GM19438 (cell line): ENCODE measurements around the gene SLC22A1.
"Not testable (repeated sequence)": the region's sequence is repeated elsewhere in the genome, so short reads cannot be mapped to it uniquely, and the experiment has no call there.

Experiments used
- ATAC-seq: cut with Tn5 transposase; IDR thresholded peaks from one replicate; pipeline ENCODE4 v1.9.1; 2021; ENCODE audit warnings: low read depth; ENCODE audit not compliant: unreplicated experiment

SLC22A1 gene

DNA sequence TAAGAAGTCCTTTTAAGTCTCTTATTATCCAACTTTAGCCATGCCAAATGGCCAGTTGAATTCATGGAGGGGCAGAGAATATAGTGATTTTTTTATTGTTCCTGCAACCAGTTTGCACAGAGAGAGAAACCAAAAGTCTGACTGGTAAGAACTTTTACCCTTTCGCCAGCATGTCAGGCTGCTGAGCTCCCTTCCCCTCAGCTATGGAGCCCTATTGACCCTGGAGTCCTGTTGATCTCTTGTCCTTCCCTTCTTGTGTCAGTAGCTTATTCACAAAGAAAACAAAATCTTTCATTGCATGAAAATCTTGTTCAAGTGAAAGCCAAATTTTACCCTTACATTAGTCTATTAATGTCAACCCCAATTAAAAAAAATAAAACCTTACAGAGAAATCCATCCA is 1.5 kb upstream of the SLC22A1 start:
- ATAC-seq = no peak

DNA sequence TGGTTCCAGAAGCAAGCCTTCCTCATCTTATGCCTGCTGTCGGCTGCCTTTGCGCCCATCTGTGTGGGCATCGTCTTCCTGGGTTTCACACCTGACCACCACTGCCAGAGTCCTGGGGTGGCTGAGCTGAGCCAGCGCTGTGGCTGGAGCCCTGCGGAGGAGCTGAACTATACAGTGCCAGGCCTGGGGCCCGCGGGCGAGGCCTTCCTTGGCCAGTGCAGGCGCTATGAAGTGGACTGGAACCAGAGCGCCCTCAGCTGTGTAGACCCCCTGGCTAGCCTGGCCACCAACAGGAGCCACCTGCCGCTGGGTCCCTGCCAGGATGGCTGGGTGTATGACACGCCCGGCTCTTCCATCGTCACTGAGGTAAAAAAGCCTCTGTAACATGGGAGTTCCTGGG is 366 bp downstream of the SLC22A1 start:
- ATAC-seq = no peak

DNA sequence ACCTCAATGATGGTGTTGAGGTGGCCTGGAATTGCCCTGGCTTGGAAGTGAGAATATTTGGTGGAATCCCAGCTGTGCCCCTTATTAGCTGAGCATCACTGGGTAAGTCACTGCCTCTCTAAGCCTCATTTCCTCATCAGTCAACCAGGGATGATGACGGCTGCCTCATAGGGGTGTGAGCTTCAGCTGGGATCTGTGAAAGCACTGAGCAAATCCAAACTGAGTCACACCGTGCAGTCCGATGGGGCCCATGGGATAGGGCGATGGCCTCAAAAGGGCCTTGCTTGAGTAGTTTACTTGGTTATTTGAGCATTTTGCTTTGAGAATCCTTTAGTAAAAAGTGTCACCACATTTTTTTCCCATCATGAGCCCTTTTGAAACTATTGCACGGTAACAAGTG is 1.1 kb downstream of the SLC22A1 start:
- no peak for ATAC-seq

DNA sequence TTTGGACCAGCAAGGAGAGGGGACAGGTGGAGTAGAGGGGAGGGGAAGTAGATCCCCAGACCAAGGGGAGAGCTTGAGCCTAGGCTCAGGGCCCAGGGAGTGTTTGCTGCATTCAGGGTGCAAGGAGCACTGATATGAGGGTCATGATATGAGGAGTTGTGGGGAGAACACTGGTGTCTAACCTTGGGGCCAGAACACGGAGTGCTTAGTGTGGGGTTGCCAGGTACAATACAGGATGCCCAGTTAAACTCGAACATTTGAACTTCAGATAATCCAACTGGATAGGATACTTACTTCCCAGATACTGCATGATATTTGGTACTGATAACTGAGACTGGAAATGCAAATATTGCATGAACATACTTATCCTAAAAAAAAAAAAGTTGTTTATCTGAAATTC is 2.4 kb downstream of the SLC22A1 start:
- no peak for ATAC-seq

DNA sequence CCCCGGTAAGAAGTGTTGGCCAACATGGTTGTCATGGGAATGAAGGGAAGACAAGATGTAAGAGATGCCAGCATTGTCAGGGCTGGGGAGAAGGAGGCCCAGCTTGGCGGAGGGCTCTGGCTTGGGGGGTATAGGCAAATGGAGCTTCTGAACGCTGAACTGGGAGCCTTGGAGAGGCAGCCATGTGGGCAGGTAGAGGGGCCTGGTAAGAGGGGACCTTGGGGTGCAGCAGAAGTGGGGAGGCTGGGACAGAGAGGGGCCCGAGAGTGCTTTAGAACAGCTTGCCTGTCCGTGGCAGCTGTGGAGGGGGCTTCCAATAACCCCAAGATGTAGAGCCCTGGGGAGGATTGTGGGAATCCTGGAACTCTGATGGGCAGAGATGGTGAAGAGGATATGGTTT is 3.0 kb downstream of the SLC22A1 start:
- no peak for ATAC-seq

DNA sequence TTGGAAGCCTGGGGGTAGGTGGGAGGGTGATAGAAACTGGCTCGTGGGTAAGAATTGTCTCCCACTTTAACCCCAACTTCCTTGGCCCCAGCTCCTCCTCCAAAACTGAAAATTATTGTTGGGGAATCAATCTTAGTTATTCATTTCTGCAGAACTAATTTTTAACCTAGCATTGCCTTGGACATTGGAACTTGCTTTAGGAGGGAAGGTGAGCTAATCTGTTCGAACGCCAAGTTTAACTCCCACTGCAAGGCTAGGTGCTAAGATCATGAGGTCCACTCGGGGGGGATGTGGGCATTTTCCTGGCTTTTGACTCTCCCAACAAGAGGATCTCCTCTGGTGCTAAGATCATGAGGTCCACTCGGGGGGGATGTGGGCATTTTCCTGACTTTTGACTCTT is 3.5 kb downstream of the SLC22A1 start:
- ATAC-seq = not testable (repeated sequence)

DNA sequence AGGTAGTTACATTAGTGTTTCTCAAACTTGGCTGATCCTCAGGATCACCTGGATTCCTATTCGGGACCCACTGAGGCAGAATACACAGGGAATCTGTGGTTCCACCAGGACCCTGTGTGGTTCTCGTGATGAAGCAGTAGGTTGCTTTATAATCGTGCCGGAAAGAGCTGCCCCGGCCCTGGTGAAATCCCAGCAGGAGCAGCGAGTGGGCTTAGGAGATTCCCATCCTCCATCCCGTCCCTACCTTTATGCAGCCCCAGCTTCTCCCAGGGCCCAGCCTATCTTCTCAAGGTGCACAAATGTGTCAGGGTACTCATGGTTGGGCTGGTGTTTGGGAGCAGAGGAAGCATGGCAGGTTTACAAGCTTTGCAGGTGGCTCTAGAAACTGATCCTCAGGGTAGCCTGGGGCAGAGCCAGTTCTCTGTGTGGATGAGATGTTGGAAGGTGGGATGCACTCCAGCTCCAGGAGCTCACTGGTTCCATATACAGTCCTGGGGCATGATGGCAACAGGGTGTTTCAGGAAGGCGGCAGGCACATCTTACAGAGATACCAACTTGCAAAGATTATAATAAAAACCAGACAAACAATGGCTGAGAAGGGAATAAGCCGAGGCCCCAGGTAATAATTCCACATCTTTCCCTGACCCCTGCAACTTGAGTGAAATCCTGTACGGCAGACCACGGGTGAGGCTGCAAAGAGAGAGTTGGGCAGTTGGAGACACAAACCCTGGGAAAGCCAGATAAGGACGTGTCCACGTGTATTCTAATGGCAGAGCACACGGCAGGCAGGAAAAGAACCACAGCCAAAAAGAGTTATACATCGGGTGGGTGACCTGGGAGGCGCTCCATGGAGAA is 5.9 kb downstream of the SLC22A1 start:
- ATAC-seq = no peak

DNA sequence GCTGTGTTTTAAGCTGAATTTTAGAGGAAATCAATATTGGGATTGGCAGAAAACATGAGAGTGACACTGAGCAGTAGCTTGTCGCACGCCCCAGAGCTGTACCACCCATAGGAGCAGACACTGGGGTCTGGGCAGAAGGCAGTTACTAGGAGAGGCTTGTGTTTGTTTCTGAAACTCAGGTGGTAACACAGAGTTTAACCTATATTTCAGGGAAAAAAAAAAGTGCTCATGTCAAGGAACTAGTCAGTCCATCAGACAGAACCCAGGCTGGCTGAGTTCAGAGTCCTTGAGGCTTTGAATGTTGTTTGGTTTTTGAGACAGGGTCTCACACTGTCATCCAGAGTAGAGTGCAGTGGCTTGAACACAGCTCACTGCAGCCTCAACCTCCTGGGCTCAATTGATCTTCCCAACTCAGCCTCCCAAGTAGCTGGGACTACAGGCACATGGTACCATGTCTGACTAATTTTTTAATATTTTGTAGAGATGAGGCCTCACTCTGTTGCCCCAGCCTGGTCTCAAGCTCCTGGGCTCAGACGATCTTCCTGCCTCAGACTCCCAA is 6.6 kb downstream of the SLC22A1 start:
- no peak for ATAC-seq

DNA sequence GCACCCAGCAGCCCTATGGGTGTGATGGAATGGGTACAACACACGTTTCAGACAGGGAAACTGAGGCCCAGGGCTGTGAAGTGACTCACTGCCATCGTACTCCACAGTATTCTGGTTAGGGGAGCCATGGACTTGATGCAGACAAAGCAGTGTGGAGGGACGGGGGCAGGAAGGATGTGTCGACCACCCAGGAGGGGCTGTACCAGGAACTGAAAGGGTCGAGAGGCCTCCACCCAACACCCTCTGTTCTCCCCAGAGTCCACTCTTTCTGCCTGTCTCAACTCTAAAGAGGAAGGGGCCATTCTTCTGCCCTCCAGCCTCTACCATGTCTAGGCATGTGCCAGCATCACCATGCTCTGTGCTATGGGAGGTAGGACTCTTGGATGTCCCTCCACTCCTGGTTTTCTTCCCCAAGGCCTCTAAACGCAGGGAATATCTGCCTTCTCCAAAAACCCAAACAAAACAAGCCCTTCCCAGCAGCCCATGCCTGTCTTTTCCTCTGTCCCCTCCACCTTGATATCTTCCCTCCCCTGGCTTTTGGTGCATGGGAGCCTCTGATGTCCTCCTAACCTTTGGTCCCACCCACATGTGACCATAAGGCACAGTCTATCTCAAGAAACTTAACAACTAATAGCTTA is 7.4 kb downstream of the SLC22A1 start:
- no peak for ATAC-seq

DNA sequence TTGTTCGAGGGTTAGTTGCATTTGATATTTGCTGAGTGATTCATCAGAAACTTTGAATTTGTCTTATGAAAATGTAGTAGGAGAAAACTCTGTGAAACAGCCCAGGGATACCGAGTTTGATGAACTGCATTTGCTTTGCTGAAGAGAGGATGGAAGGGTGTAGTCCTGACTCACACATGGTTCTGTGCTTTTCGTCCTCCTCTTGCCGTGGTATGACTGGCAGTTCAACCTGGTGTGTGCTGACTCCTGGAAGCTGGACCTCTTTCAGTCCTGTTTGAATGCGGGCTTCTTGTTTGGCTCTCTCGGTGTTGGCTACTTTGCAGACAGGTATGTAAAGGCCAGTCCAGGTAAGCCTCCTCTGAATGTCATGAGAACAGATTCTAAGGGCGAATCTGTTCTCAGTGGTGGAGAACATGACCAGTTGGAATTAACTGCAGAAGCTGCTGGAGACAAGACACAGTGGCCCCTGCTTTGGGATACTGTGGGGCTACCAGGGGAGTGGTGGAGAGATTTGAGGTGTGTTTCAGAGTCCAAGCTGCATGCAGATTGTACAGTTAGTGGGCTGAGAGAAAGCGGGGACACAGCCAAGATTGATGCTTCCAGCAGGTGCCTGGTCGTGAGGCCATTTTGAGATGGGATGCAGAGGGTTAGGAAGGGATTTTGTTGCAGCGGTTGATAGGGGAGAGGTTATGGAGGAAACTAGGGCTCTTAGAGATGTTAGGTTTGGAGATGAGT is 8.4 kb downstream of the SLC22A1 start:
- ATAC-seq = no peak

DNA sequence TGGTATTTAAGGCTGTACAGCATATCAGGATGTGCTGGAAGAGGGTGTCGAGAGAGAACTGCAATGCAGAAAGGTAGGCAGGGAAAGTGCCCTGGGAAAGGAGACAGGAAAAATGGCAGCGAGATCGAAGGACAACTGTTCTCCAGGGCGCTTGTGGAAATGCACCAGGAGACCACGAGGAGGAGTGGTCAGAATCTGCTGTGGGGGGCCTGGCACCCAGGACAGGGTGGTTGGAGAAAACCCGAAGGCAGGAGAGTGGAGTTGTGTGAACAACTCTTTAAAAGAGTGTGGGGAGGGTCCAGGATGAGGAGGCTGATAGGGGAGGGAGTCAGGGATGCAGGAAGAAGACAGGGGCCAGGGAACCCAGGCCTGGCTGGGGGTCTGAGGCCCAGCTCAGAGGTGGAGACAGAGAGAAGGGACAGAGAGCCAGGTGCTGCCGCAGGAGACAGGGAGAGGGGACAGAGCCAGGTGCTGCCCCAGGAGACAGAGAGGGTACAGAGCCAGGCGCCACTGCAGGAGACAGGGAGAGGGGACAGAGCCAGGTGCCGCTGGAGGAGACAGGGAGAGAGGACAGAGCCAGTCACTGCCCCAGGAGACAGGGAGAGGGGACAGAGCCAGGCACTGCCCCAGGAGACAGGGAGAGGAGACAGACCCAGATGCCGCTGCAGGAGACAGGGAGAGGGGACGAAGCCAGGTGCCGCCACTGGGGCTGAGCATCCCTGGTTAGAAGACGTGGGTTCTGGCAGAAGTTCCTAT is 9.3 kb downstream of the SLC22A1 start:
- no peak for ATAC-seq

DNA sequence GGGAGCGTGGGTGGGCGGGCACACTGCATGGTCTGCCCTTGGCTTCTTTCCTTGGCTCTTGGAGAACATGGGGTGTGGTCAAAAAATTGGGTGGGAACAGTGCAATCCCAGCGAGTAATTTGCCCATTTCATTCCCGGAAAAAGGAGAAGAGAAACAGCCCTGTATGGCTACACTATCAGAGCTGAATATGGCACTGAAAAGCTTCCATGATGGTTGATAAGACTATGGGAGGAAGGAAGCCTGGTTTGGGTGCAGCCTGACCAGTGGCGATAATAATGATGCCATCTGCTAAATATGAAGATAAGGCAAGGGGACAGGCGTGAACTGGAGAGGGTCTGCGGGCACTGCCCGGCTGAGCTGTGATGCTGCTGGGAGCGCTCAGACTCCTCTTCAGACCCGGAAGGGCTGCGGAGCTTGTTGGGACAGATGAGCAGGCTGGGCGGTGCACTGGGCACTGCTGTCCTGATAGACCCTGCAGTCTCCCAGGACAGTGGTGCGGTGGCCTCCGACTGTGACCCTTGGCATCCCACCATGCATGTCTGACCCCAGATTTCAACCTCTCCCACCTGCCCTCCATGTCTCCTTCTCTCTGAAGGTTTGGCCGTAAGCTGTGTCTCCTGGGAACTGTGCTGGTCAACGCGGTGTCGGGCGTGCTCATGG is 10.2 kb downstream of the SLC22A1 start:
- ATAC-seq = no peak

DNA sequence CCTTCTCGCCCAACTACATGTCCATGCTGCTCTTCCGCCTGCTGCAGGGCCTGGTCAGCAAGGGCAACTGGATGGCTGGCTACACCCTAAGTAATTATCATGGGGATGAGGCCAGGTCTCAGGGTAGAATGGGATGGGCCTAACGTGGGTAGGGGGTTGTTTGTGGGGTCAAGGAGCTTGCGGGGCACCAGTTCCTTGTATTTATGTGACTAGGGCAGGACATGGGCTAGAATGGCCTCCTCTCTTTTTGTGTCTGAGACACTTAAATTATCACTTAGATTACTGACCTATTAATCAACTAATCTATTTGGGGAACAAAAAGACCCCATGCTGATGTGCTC is 10.7 kb downstream of the SLC22A1 start:
- no peak for ATAC-seq

DNA sequence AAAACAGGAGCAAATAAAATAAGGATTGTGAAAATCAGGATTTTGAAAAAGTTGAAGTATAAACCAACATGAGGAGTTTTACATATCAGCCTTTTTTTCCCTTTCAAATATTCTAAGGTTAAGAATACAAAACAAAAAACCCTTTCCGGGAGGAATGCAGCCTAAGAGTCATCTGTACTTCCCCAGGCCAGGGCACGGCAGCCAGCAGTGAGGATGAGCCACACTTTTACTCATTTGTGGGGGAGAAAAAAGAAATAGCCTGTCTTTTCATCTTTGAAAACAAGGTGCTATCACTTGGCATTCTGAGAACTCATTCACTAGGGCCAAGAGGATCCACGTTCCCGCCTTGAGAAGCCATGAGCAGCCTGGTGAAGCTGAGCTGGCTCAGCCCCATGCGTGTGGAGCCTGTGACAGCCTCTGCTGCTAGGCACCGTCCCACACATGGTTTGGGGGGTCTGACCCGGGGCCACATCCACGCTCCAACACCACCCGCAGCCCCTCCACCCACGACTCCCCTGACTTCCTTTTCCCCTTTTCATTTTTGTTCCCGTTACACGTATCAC is 11.2 kb downstream of the SLC22A1 start:
- no peak for ATAC-seq

DNA sequence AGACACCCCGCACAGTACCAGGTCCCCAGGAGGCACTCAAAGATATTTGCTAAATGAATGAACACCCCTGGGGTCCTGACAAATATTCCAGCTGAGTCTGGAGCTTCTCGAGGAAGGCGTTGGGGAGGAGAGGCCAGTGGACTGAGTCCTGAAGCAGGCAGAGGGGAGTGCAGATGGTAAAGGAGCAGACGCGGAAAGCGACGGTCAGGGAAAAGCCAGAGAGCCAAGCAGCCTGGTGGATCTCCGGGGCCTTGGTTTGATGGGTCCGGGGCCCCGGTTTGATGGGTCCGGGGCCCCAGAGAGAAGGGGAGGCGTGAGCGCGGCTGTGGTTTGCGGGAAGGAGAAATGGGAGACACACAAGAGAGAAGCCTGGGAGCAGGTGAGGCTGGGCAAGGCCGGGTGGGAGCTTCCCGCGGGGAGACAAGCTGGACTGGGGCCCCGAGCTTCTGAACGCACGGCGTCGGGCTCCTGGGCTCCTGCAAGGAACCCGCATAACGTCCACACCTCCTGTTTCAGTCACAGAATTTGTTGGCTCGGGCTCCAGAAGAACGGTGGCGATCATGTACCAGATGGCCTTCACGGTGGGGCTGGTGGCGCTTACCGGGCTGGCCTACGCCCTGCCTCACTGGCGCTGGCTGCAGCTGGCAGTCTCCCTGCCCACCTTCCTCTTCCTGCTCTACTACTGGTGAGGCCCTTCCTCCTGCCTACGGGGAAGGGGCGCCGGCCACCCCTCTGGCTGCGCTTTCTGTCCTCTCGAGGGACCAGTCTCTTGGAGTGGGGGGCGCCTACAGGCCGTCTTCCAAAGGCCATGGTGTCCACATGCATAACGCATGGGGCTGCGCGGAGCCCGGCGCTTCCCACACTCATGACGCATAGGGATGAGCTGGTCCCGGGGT is 12.1 kb downstream of the SLC22A1 start:
- ATAC-seq = no peak

DNA sequence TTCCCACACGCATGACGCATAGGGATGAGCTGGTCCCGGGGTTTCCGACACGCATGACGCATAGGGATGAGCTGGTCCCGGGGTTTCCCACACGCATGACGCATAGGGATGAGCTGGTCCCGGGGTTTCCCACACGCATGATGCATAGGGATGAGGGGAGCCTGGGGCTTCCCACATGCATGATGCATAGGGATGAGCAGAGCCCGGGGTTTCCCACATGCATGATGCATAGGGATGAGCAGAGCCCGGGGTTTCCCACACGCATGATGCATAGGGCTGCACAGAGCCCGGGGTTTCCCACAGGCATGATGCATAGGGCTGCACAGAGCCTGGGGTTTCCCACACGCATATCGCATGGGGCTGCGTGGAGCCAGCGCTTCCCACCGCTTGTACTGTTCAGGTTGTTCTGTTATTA is 12.7 kb downstream of the SLC22A1 start:
- ATAC-seq = not testable (repeated sequence)

DNA sequence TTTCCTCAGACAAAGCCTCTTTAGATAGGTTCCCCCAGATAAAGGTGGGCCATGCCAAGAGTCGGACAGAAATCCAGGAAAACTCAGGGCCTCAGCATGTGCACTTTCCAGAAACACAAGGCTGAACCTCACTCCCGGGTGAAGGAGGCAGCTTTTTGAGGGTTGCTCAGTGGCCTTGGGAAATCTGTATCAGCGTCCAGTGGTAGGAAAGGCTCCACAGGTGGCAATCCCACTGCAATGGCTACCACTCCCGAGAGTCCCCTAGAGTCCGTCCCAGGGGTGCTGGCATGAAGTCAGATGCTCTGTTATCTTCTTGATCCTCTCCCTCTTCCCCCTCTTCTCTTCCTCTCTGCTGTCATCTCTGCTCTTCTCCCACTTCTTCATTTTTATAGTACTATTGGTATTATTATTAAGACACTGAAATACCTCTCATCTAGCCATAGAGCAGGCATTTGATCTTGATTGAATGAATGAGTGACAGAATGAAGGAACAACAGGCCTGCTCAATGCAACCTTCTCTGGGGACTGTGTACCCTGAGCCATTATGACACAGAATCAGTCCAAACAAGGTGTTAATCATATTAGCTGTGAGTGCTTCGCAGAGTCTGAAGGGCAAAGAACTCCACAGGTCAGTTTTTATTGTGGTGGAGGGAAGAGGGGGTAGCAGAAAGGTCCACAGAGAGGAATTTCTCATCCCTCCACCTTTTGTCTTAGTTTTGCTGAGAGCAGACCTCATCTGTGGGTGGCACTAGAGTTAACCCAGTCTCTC is 13.3 kb downstream of the SLC22A1 start:
- no peak for ATAC-seq
